ENCODE results near the gene HS1BP3. TPM values are rescaled to one million over a fixed set of nuclear protein-coding genes. Genes with fewer than 3 reads are reported as not detected.

The HS1BP3 gene
- total RNA-seq, 1 donor from 2014 or later, result 16.6 TPM

GRCh38 chr2:20612925-20613916 is 37.7 kb downstream of the HS1BP3 start:
- peaks cover 97% of the 10 kb centered on the region for H3K4me1 ChIP-seq
- no peaks in the 10 kb centered on the region for H3K36me3 ChIP-seq
- no peaks in the 10 kb centered on the region for H3K9me3 ChIP-seq (replicated peaks)
- peak overlapping the region; percentile 95 for H3K27ac ChIP-seq (replicated peaks)
- H3K4me3 ChIP-seq, result no peak overlapping the region
- peak; percentile 12 for DNase-seq
- TF ChIP-seq CTCF (IDR thresholded peaks at IDR 0.05; ENCODE audit: borderline replicate concordance), result no peak
- H3K27me3 ChIP-seq (ENCODE audit: low read depth), result no peaks in the 10 kb centered on the region
- intact Hi-C loops (cut with micrococcal nuclease), result no loop called here

DNA sequence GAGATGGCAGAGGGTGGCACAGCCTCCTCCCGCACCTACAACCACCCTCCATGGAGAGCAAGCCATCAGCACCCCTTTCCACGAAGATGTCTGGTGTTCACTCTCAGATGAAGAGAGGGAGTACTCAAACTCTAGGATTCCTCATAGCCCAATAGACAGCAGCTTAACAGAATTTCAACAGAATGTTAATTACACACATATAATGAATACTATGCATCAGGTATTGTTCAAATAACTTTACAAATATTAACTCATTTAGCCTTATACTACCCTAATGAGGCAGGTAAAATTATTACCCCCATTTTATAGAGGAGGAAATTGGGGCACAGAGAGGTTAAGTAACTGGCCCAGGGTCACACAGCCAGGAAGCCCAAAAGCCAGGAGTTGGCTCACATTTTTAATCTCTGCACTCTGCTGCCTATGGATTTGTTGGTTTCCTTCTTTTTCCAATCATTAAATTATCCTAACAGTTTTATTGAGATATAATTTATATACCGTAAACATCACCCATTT is 39.0 kb downstream of the HS1BP3 start:
- Histone ChIP-seq H3K27ac (replicated peaks) (peak overlapping the region; percentile 95), H3K9me3 (replicated peaks) (peaks cover 3% of the 10 kb centered on the region), H3K36me3 (no peaks in the 10 kb centered on the region), H3K27me3 (ENCODE audit: low read depth) (no peaks in the 10 kb centered on the region), H3K4me1 (peaks cover 84% of the 10 kb centered on the region), H3K4me3 (no peak overlapping the region)
- DNase-seq, result no peak
- no peak for TF ChIP-seq CTCF (IDR thresholded peaks at IDR 0.05; ENCODE audit: borderline replicate concordance)
- intact Hi-C loops (cut with micrococcal nuclease), result no loop called here

- H3K4me1 ChIP-seq, result peaks cover 78% of the 10 kb centered on the region
- DNase-seq, result peak; percentile 78
- intact Hi-C loops (cut with micrococcal nuclease), result no loop called here
These were observed 39.6 kb downstream of the HS1BP3 start for GRCh38 chr2:20611077-20611843.

GRCh38 chr2:20609995-20610357 is 40.9 kb downstream of the HS1BP3 start:
- Histone ChIP-seq H3K27ac (replicated peaks) (peak overlapping the region; percentile 95), H3K36me3 (no peaks in the 10 kb centered on the region), H3K4me3 (no peak overlapping the region), H3K27me3 (ENCODE audit: low read depth) (no peaks in the 10 kb centered on the region), H3K9me3 (replicated peaks) (peaks cover 3% of the 10 kb centered on the region), H3K4me1 (peaks cover 78% of the 10 kb centered on the region)
- intact Hi-C loops (cut with micrococcal nuclease), result no loop called here
- no peak for TF ChIP-seq CTCF (IDR thresholded peaks at IDR 0.05; ENCODE audit: borderline replicate concordance)
- DNase-seq, result no peak

More at GRCh38 chr2:20611077-20611843, 39.6 kb downstream of the HS1BP3 start:
- no peak for TF ChIP-seq CTCF (IDR thresholded peaks at IDR 0.05; ENCODE audit: borderline replicate concordance)
- Histone ChIP-seq H3K36me3 (no peaks in the 10 kb centered on the region), H3K4me3 (no peak overlapping the region), H3K27ac (replicated peaks) (peak overlapping the region; percentile 95), H3K27me3 (ENCODE audit: low read depth) (no peaks in the 10 kb centered on the region), H3K9me3 (replicated peaks) (peaks cover 3% of the 10 kb centered on the region)

DNA sequence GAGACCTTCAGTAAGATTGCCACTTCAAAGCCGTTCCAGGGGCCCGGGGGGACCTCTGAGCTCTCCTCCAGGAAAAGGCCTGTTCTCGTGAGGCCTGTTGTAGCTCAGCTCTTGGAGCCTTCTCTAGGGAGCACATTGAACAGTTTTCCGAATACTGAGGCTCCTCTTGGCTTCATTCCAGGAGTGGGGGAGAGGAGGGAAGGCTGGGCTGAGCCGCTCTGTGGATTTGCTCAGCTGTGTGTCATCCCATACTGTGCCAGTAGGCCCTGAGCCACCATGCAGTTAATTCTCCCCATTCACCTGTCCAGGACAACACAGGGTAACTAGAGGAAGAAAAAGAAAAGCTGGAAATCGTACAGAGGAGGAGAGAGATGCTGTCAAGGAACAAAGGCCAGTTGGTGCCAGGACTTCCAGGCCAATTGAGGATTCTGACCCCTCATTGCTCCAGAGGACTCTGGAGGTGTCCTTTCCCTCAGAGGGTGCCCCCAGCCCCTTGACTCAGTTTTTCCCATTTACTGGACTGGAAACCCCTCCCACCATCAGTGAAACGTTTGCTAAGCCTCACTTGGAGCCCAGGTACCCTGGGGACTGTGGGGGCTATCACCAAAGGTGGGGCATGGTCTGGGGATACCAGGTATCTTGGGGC is 41.4 kb downstream of the HS1BP3 start:
- Histone ChIP-seq H3K9me3 (replicated peaks) (peaks cover 3% of the 10 kb centered on the region), H3K27me3 (ENCODE audit: low read depth) (no peaks in the 10 kb centered on the region), H3K4me3 (no peak overlapping the region), H3K36me3 (no peaks in the 10 kb centered on the region), H3K4me1 (peaks cover 78% of the 10 kb centered on the region), H3K27ac (replicated peaks) (peak overlapping the region; percentile 95)
- intact Hi-C loops (cut with micrococcal nuclease), result no loop called here
- peak; percentile 30 for DNase-seq
- peak; percentile 20 for TF ChIP-seq CTCF (IDR thresholded peaks at IDR 0.05; ENCODE audit: borderline replicate concordance)
